HG02610 (cell line): ENCODE data around the gene H6PD.

Experiments used
- ATAC-seq: cut with Tn5 transposase; IDR thresholded peaks from one replicate; pipeline ENCODE4 v1.9.1; 2021; ENCODE audit warnings: mild to moderate bottlenecking, moderate library complexity; ENCODE audit not compliant: unreplicated experiment

H6PD gene

DNA sequence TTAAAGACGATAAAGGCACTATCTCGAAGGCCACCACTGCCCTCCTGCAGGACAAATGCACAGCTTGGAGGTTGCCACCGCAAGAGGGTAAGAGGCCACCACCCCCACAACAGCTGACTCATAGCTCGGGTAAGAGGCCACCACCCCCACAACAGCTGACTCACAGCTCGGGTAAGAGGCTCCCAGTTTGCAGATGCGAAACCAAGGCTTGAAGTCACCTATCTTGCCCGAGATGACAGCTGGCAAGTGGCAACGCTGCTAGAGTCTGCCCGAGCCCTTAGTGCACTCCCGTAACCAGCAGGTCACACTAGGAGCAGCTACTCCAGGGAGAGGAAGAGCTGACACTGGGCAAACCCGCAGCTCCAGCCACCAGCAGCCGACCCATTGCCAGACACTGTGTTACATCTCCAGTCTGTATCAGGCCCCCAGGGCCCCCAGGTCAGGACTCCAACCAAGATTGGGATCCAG lies 41.0 kb downstream of the H6PD start:
- ATAC-seq = peak; percentile 63

DNA sequence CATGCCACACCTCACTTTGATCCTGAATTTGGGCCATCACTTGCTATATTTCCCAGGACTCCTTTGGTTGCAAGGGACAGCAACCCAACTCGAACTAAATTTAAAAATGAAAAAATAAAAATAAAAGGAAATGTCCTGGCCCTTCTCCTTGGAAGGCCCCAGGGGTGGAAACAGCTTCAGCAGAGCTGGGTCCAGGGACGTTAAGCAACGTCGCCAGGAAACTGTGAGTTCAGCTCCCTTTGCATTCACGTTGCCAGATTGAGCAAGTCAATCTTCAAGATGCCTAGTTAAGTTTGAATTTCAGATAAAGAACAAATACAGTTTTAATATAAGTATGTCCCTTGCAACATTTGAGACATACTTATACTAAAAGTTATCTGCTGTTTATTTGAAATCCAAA lies 43.5 kb downstream of the H6PD start:
- ATAC-seq = no peak

DNA sequence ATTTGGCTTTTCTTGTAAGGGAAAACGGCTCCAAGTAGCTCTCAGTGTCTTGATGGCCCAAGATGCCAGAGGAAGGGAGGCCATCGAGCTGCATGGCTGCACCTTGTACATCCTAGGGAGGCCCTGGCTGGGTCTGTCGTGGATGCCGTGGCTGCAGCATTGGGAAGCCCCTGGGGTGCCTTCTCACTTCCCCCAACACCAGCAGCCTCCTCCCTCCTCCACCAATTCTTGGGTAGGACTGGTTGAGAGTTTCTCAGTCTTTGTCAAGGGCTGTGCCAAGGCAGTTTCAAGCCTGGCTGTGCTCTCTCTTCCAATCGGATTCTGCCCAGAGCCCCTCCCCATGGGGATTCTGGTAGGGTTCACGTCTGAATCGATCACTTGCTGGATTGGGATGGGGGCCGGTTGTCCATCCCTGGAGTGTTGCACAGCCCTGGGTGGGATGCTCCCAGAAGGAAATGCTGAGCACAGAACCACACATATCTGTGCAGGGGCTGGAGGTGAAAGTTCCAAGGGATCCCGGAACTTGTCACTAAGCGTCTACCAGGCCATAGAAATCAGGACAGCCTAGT lies 44.1 kb downstream of the H6PD start:
- ATAC-seq = no peak

DNA sequence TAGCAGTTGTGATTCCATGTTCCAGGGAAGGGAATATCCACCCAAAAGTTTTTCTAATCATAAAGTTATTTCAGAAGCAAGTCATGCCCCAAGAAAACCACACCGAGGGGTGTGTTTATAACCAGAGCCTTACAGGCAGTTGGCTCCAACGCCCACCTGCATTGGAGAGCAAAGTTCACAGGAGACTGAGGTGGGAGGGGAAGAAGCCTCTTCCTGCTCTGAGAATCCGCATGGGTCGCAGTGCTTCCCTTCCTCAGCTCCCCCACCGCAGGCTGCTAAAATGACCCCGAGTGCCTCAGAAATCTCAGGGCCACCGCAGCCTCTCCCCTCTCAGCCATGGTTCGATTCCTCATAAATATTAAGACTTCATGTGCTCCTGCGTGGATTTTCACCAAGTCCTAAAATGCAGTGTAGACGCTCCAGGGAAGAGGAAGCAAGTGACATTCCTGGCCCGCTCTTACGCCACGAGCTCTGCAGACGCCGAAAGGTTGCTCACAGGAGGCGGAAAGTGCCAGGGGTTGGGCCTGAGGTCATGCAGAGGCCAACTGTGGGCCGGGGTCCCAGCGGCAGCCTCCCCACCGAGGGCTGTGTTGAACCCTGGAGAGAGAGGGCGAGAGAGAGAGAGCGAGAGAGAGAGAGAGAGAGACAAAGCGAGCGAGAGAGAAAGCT lies 44.7 kb downstream of the H6PD start:
- ATAC-seq = no peak

DNA sequence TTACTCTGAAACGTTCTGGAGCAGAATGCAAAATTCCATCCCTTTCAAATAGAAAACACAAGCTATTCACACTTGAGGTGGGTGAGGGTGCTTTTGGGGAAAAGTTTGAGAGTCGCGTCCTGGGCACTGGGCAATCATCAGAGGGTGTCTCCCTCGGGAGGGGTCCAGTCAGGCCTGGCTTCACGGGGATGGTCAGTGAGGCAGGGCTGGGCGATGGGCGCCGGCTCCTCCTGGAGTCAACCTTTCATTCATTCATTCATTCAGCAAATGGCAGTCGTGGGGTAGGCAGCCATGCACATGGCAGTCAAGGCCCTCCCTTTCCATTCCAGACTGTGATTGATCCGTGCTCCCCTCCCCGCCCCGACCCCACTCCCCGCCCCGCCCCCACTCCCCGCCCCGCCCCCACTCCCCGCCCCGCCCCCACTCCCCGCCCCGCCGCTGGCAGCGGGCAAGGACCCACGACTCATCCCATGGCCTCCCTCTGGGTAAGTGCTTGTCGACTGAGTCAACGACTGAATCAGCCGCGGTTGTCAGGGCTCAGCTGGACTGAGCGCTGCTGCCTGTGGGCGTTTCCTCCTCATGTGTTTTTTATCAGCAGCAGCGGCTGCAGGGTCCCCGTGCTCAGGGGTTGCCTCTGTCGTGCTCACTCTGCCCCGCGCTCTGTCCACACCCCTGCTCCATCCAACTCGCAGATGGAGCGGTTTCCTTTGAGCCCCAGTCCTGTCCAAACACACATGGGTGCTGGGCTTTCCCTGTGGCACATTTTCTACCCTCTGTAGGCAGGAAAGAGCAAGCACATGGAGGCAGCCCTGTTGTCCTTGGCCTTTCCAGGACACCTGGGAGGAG lies 45.7 kb downstream of the H6PD start:
- ATAC-seq = no peak

DNA sequence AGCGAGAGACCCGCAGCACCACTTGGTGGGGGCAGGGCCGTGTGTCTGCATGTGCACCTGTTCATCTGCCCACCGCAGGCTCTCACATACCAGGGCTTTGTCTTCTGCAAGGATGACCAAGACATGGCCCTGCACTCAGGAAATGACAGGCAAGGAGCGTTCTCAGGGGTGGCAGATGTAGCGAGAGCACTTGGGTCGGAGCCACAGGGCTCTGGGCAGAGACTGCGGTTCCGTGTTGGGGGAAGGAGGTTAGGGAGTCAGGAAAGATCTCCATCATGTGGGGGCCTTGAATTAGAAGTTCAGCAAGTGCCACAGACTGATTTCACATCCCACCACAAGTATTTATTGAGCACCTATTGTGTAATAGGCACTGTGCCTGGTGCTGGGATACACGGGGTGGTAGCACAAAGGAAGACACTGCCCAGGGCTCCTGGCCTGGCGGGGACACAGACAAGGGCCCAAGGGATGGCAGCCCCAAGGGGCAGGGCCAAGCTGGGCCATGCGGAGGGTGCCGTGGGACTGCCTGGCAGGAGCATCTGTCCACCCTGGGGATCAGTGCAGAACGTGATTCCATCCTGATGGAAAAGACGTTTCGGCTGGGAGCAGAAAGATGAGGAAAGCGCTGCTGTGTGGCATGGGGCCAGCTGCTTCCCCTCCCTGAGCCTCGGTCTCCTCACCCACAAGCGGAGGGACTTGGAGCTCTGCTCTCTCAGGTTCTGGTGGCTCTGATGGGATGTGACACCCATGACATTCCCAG lies 46.7 kb downstream of the H6PD start:
- no peak for ATAC-seq

DNA sequence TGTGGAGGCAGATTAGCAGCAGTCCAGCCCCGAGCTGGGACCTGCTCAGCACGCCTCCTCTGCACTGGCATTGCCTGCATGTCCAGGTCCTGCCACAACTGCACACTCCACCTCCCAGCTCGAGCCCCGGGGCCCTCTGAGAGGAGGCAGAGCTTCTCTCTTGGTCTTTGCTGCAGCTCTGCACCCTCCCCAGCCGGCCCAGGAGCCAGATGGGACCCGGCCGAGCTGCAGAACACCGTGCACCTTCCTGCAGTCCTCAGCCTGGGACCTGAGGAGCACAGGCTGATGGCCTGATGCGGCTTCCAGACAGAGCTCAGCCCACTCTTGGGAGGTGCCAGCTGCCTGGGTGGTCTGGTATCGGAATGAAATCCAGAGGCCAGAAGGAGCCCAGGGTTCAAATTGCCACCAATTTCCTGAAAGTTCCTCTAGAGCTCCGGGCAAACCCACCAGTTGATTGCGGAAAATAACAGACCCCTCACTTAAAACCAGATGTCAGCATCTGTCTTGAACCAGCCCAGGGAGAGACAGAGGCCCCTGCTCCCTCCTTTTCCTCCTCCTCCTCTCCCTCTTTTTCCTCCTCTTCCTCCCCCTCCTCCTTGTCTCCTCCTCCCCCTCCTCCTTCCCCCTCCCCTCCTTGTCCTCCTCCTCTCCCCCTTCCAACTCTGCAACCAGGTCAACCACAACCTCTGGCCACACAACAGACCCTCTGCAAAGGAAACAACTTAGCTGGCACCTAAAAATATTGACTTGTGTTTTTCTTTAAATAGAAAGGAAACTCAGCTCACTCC lies 47.5 kb downstream of the H6PD start:
- ATAC-seq = no peak

DNA sequence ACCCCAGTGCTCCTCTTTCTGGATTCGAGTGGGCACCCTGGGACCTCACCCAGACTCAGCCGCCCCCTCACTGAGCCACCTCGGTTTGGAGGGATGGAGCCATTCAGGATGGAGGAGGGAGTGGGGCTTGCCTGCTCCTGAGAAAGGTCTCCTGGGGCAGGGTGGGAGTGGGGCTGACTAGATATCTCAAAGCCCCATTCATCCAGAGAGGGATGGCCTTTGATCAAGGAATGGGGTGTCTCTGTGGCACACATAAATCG lies 48.1 kb downstream of the H6PD start:
- ATAC-seq = no peak

DNA sequence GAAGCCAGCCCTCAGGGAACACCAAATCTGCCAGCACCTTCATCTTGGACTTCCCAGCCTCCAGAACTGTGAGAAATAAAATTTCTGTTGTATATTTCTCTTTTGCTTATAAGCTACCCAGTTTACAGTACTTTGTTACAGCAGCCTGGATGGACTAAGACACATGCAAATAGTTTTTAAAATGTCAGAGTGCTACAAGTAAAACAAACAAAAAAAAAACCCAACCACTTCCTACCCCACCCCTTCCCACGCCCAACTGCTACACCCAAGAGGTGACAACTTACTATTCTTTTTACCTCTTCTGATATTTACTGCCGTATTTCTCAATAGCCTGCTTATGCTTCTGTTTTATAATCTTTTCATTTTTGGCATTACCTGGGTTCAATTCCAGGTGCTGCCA lies 49.5 kb downstream of the H6PD start:
- no peak for ATAC-seq

DNA sequence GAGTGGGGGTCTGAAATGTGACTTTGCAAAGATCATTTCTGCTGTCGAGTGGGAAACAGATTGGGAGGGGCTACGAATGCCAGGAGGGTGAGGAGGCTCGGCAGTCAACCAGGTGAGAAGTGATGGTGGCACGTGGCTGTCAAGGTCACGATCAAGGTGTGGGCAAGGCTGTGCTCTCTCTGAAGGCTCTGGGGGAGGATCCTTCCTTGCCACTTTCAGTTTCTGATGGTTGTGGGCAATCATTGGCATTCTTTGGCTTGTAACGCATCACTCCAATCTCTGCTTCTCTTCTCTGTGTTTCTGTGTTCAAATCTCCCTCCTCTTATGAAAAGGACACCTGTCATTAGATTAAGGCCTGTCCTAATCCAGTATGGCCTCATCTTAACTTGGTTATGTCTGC lies 52.0 kb downstream of the H6PD start:
- no peak for ATAC-seq

DNA sequence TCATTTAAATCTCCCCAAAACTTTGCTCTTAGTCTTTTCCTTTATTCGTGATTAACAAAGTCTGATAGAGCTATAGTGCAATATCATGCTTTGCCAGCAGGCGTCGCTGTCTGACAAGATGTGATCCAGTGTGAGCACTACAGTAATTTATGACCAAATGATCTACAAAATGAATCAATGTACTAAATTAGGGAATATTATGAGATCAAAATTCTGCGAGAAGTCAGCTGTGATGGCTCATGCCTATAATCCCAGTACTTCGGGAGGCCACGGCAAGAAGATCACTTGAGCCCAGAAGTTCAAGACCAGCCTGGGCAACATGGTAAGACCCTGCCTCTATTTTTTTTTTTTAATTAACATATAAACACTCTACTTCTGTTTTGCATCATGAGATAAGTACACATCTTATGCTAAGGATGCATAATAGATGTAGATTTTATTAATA lies 54.5 kb downstream of the H6PD start:
- ATAC-seq = no peak

DNA sequence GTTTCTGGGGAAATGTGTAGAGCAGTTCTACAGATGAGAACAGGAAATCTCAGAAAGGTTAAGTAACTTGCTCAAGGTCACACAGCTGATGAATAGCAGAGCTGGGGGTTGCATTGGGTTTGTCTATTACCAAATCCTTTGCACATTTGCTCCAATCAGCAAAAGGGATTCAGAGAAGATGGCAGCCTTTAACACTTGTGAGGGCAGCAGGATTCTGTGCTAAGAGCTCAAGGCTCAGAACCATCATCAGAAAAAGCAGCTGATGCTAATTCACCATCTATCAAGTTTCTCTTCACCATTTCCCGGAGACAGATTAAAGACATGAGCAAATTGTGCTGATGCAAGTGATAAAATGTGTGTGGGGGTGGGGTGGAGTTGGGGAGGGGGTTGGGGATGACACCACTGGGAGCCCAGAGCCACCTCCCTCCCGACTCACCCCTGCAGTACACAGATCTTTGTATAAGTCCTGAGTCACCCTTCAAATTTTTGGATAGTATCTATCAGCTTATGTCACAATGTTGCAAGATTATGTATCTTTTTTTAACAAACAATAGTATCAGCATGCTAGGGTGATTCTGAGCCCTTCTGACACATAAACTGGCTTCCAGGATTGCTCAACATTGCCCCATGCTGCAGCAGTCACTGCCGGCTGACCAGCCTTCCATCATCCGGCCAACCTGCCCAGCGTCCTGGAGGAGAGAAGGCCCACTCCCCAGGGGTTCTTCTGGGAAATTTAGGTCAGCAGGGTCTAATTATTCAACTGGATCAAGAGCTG lies 55.3 kb downstream of the H6PD start:
- ATAC-seq = no peak

DNA sequence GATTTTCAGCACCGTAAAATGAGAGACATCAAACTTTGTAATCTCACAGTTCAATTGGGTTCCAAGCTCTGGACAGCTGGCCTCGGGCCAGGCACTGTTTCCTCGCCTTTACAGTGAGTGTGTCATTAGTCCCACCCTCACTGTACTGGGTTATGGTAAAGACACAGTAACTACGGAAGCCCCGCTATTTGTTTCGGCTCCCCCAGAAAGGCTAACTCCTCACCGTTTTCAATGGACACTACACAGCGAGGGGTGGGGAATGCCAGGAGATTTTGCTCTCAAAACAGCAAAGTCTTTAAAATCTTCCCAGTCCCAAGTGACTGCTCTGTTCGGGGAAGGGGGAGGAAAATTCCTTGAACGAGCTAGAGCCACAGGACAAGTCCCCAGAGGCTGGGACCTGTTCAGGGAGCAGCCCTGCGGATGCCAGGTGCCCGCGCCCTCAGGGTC lies 57.4 kb downstream of the H6PD start:
- ATAC-seq = no peak

DNA sequence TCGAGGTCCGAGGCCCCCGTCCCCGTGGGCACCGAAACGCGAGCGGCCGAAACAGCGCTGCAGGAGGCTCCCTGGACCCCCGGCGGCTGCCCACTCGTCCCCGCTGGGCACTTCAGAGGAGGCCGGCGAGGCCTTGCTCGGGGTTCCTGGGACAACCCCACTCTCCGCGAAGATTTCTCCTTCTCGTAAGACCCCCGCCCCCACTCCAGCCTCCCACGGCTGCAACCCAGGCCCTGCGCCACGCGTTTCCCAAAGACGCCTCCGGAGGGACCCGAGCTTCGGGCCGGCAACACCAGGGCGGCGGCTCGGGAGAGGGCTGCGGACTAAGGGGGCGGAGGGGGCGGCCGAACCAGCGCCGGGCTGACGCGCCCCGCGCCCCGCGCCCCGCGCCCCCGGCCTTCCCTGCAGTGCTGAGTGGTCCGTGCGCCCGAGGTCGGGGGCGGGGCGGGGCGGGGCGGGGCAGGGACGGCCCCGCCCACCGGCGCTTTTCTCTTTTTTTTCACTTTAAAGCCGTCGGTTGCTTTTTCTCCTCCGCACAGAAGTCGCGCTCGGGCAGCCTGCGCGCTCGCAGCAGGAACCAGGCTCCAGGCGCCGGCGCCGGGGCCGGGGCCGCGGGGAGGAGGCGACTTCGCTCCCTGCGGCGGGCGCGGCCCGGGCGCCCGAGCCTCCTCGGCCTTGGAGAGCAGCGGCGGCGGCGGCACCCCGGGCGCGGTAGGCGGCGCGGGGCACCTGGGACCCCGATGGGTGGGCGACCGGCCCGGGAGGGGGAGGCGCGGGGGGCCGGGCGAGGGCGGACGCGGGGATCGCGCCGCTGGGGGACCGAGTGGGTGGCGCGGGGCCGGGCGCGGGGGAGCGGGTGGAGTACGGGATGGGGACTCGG lies 58.0 kb downstream of the H6PD start, which contains the start of gene SPSB1:
Gene SPSB1 (plus strand): TSS at position 534 of the 880 bp plus-strand sequence. CDS start 62,998 bp downstream, outside the sequence.
- no peak for ATAC-seq

DNA sequence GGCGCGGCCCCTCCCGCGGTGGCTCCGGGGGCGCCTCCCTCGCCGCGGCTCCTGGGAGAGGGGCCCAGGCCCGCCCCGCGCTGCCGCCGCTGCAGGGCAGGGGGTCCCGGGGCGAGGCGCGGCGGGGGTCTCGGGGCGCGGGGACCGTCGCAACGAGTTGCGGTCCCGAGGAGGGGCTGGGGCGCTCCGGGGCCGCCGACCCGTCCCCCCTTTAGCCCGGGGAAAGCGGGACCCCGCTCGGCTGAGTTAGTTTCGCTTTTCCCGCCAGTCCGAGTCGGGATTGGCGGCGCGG lies 58.6 kb downstream of the H6PD start:
- no peak for ATAC-seq

DNA sequence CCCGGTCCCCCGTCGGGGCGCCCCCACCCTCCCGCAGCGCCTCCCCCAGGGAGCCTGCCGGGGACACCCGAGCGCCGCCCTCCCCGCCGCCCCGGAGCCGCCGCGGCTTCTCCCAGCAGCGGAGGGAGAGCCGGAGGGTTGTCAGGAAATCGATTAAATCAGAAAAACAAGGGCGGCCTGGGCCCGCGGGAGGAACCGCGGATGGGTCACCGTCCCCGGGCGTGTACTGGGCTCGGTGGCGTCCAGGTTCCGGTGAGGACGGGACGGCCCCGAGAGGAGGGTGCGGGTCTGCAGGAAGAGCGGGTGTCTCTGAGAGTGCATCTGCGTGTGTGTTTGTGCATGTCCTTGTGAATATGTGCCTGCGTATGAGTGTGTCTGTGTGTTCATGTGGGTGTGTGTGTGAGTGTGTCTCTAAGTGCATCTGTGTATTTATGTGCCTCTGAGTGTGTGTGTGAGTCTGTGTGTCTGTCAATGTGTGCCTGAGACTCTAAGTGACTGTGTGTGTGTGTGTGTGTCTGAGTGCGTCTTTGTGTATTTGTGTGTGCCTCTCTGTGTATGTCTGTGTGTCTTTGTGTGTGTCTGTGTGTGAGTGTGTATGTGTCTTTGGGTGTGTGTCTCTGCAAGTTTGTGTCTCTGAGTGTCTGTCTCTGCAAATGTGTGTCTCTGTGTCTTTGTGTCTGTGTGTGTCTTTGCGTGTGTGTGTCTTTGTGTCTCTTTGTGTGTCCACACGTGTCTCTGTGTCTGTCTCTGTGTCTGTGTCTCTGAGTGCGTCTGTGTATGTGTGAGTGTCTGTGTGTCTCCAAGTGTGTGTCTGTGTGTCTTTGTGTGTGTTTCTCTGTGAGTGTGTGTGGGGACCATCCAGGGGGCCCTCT lies 59.2 kb downstream of the H6PD start:
- ATAC-seq = no peak

DNA sequence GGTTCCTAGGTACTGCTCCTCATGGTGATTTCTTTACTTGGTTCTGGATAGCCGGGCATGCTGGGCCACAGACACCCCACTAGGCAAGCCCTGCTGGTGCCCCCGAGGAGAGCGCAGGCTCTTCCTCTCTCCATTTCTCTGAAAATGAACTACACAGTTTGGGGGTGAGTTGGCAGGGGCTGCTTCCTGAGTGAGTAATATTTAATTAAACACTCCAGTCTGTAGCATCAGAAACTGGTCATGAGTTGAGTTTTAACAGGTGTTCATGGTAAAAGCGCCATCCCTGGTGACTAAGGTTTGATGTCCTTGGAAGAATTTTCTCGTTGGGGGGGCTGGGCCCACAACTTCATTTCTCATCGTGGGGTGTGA lies 59.8 kb downstream of the H6PD start:
- ATAC-seq = no peak
